Activated B cell treated with CpG ODN at 0.5 μM for 24 hours (primary cell): Measurements from ENCODE around the gene SYS1. TPM values are rescaled to one million over a fixed set of nuclear protein-coding genes. Genes with fewer than 3 reads are reported as not detected.

ENCODE experiments used
- ATAC-seq: fragments of 200-7000 bp; cut with Tn5 transposase; one replicate; pipeline ENCODE4 v1.10.0; 2021; ENCODE audit warnings: low read depth, mild to moderate bottlenecking, moderate library complexity
- CTCF ChIA-PET: fragments of 350-600 bp; sonication (Branson Sonifier 250); formaldehyde crosslinking; loops from one replicate; lab custom pipeline; 2021; ENCODE audit warnings: antibody characterized with exemption; lab: Charles Lee
- POLR2A ChIA-PET: fragments of 350-600 bp; sonication (Branson Sonifier 250); formaldehyde crosslinking; loops from one replicate; lab custom pipeline; 2021; ENCODE audit warnings: antibody characterized with exemption; lab: Charles Lee
- DNase-seq: peaks from one replicate; pipeline ENCODE4 v3.0.0; 2022
- H3K27ac Mint-ChIP-seq: one replicate; pipeline ENCODE4 v1.8.0; 2020; ENCODE audit warnings: mixed read lengths
- H3K27me3 Mint-ChIP-seq: one replicate; pipeline ENCODE4 v1.8.0; 2021; ENCODE audit warnings: mixed read lengths
- H3K36me3 Mint-ChIP-seq: one replicate; pipeline ENCODE4 v1.8.0; 2021; ENCODE audit warnings: low read depth, mixed read lengths
- H3K4me1 Mint-ChIP-seq: one replicate; pipeline ENCODE4 v1.8.0; 2021; ENCODE audit warnings: mixed read lengths
- H3K4me3 Mint-ChIP-seq: one replicate; pipeline ENCODE4 v1.8.0; 2020; ENCODE audit warnings: mild to moderate bottlenecking, mixed read lengths
- H3K9me3 Mint-ChIP-seq: one replicate; pipeline ENCODE4 v1.8.0; 2020; ENCODE audit warnings: mixed read lengths
- intact Hi-C: fragments of 100-400 bp; cut with micrococcal nuclease; formaldehyde crosslinking; loops from one replicate; pipeline ENCODE4 v1.15.1; 2024
- total RNA-seq: library from RNA; stranded (reverse); gene quantifications from 2 replicates; pipeline ENCODE4 v1.2.3, GENCODE V29; 2022
- TF ChIP-seq, protein P1 (sequence below): fragments of 200-600 bp; IDR thresholded peaks from one replicate; pipeline ENCODE4 v1.8.0; 2022; ENCODE audit warnings: antibody characterized with exemption, mild to moderate bottlenecking

Gene SYS1
- total RNA-seq, 1 donor from 2014 or later, result 35.2 TPM

- ATAC-seq (no peak), DNase-seq (no peak)
- Mint-ChIP-seq H3K4me3 (no peak overlapping the region), H3K4me1 (peaks cover 5% of the 10 kb centered on the region), H3K27ac (no peak overlapping the region), H3K36me3 (peaks cover 14% of the 10 kb centered on the region), H3K27me3 (no peaks in the 10 kb centered on the region), H3K9me3 (peaks cover 2% of the 10 kb centered on the region)
- intact Hi-C loops, result no loop called here
- POLR2A ChIA-PET, result no interaction called here
- TF ChIP-seq, protein P1, sequence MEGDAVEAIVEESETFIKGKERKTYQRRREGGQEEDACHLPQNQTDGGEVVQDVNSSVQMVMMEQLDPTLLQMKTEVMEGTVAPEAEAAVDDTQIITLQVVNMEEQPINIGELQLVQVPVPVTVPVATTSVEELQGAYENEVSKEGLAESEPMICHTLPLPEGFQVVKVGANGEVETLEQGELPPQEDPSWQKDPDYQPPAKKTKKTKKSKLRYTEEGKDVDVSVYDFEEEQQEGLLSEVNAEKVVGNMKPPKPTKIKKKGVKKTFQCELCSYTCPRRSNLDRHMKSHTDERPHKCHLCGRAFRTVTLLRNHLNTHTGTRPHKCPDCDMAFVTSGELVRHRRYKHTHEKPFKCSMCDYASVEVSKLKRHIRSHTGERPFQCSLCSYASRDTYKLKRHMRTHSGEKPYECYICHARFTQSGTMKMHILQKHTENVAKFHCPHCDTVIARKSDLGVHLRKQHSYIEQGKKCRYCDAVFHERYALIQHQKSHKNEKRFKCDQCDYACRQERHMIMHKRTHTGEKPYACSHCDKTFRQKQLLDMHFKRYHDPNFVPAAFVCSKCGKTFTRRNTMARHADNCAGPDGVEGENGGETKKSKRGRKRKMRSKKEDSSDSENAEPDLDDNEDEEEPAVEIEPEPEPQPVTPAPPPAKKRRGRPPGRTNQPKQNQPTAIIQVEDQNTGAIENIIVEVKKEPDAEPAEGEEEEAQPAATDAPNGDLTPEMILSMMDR, result no peak
- CTCF ChIA-PET, result interaction anchor here (1.0 kb wide), 1 partner anchor 17 kb away, joined by 3 read pairs; no protein-coding TSS in a partner anchor
Measured at GRCh38 chr20:45390931-45391330, 28.0 kb downstream of the SYS1 start.

DNA sequence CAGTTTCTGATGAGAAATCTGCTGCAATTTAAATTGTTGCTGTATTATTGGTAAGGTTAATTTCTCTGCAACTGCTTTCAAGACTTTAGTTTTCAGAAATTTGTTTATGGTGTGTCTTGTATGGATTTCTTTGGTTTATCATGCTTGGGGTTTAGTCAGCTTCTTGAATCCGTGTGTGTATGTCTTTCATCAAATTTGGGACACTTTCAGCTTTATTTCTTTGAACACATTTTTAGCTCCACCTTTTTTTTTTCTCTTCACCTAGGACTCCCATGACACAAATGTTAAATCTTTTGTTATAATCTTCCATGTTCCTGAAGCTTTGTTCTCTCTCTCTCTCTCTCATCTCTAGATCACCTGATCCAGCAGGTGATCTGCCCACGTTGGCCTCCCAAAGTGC is 28.6 kb downstream of the SYS1 start:
- Mint-ChIP-seq H3K27ac (no peak overlapping the region), H3K27me3 (no peaks in the 10 kb centered on the region), H3K9me3 (peaks cover 2% of the 10 kb centered on the region), H3K4me1 (peaks cover 5% of the 10 kb centered on the region), H3K36me3 (peaks cover 14% of the 10 kb centered on the region), H3K4me3 (no peak overlapping the region)
- ATAC-seq (no peak), DNase-seq (no peak)
- intact Hi-C loops, result no loop called here
- TF ChIP-seq, protein P1, result no peak
- POLR2A ChIA-PET, result no interaction called here
- CTCF ChIA-PET, result interaction anchor here (1.0 kb wide), 1 partner anchor 18 kb away, joined by 3 read pairs; no protein-coding TSS in a partner anchor

DNA sequence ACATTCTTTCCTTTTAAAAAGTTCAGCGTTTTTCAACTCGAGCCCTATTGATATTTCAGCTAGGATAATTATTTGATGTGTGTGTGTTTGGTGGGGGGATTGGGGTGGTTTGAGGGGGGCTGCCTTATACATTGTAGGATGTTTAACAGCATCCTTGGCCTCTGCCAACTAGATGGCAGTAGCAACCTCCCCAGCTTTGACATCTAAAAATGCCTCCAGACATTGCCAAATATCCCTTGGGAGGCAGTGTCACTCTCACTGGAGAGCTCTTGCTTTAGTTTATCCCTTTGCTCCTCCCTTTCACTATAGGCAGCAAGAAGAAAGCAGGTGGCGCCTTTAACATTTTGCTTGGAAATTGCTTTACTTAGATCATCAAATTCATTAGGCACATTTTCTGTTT is 29.8 kb downstream of the SYS1 start:
- Mint-ChIP-seq H3K9me3 (no peaks in the 10 kb centered on the region), H3K27ac (no peak overlapping the region), H3K4me1 (no peaks in the 10 kb centered on the region), H3K4me3 (no peak overlapping the region), H3K36me3 (peaks cover 10% of the 10 kb centered on the region), H3K27me3 (no peaks in the 10 kb centered on the region)
- TF ChIP-seq, protein P1, result no peak
- ChIA-PET CTCF (no interaction called here), POLR2A (interaction anchor here (0.6 kb wide), 1 partner anchor 20 kb away, joined by 5 read pairs; no protein-coding TSS in a partner anchor)
- DNase-seq (no peak), ATAC-seq (no peak)
- intact Hi-C loops, result no loop called here

DNA sequence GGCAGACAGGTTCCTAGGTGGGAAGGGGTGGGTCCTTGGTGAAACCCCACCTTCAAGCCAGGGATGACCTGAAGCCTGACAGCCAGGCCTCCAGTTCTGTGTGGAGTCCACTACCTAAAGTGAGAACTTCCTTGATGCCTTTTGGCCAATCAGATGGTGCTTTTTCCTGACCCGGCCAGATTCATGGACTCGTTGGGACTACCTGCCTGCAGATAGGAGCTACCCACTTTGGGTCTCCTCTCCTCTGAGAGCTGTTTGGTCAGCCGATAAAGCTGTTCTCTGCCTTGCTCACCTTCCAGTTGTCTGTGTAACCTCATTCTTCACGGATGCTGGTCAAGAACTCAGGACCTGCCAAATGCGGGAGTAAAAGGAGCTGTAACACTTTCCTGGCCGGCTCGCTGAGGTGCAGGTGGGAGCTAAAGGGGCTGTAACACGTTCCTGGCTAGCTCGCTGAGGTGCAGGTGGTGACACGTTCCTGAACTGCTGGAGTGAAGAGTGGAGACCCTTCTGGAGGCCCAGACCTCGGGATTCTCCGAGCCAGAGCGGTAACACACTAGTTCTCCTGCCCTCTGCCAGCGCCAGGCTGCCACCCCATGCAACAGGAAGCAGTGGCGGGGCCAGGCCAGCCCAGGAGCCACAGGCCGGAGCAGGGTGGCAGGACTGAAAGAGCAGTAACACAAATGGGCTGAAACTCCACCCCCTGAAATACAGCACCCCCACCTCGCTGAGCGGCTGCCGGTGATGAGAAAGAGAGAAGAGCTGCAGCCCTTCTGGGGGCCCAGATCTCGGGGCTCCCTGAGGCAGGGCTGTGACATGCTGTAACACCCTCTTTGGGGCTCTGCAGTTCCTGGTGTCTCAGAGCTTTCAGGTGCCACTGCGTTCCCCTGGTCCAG is 31.5 kb downstream of the SYS1 start:
- Mint-ChIP-seq H3K27me3 (no peaks in the 10 kb centered on the region), H3K4me1 (no peaks in the 10 kb centered on the region), H3K27ac (no peak overlapping the region), H3K36me3 (peaks cover 12% of the 10 kb centered on the region), H3K4me3 (no peak overlapping the region), H3K9me3 (peaks cover 4% of the 10 kb centered on the region)
- CTCF ChIA-PET, result interaction anchor here (1.7 kb wide), 1 partner anchor 22 kb away, joined by 5 read pairs; no protein-coding TSS in a partner anchor
- no peak for ATAC-seq
- POLR2A ChIA-PET, result no interaction called here
- DNase-seq, result no peak
- TF ChIP-seq, protein P1, result no peak
- intact Hi-C loops, result no loop called here

GRCh38 chr20:45395114-45395415 is 32.1 kb downstream of the SYS1 start:
- ChIA-PET POLR2A (no interaction called here), CTCF (interaction anchor here (1.7 kb wide), 1 partner anchor 23 kb away, joined by 5 read pairs; no protein-coding TSS in a partner anchor)
- no peak overlapping the region for H3K4me3 Mint-ChIP-seq
- H3K27ac Mint-ChIP-seq, result no peak overlapping the region
- peaks cover 18% of the 10 kb centered on the region for H3K36me3 Mint-ChIP-seq
- H3K4me1 Mint-ChIP-seq, result no peaks in the 10 kb centered on the region
- TF ChIP-seq, protein P1, result no peak
- intact Hi-C loops, result no loop called here
- ATAC-seq, result no peak
- no peaks in the 10 kb centered on the region for H3K27me3 Mint-ChIP-seq
- peaks cover 10% of the 10 kb centered on the region for H3K9me3 Mint-ChIP-seq
- DNase-seq, result no peak
